GM19025 (cell line): ENCODE results near the gene GPRC5C.
A peak's percentile ranks its signal among the peaks of the same experiment; 100 is the strongest.

Source experiments
- ATAC-seq: cut with Tn5 transposase; IDR thresholded peaks from one replicate; pipeline ENCODE4 v1.9.1; 2021; ENCODE audit warnings: mild to moderate bottlenecking, low read depth, moderate library complexity; ENCODE audit not compliant: unreplicated experiment

Gene GPRC5C

DNA sequence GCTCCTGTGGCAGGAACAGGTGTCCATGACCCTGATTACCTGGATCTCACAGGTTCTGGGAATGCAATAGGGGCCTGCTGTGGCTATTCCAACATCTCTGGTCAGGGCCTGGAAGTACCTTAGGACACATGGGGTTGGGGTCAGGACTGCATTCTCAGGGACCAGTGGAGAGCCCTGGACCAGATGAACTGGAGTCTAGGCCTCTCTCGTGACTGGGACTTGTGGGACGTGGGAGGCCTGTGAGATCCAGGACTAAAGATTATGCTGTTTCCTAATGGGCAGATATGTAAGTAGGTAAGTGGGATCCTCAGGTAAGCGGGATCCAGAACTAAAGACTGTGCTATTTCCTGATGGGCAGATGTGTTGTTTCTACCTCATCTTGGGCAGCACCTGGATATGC is 18.3 kb downstream of the GPRC5C start:
- ATAC-seq: no peak

DNA sequence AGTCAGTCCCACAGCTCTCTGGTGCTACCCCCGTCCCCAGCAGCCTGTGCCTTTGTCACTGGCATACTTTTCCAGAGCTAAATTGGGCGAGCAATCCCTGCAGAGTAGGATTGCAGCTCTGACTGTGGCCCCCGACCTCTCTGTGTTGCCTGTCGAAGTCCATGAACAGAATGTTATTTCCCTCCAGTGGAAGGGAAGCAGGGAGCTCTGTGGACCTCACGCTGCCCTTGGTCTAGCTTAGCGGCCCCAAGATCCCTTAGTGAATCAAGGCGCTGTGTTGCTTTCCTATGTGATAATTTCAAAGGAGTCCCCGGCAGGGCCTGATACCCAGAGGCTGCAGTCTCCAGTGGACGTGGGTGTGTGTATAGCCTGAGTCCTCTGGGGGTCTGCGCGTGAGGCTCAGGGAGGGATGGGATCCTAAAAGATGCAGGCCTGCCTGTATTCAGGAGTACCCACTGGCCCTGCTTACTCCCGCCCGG is 19.1 kb downstream of the GPRC5C start:
- ATAC-seq: no peak

DNA sequence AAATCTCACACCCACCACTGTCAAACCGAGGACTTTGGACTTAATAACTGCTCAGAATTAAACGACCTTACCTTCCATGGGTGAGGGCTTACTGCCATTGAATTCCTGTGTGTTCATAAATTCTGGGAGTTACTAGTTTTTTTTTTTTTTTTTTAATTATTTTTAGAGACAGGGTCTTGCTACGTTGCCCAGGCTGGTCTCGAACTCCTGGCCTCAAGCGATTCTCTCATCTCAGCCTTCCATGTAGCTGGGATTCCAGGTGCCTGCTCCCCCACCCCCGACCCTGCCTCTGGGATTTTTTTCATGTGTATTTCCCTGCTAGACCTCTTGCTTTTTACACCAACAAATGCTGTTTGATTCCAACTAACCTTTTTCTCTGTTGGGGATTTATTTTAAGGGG is 19.7 kb downstream of the GPRC5C start:
- ATAC-seq: no peak

DNA sequence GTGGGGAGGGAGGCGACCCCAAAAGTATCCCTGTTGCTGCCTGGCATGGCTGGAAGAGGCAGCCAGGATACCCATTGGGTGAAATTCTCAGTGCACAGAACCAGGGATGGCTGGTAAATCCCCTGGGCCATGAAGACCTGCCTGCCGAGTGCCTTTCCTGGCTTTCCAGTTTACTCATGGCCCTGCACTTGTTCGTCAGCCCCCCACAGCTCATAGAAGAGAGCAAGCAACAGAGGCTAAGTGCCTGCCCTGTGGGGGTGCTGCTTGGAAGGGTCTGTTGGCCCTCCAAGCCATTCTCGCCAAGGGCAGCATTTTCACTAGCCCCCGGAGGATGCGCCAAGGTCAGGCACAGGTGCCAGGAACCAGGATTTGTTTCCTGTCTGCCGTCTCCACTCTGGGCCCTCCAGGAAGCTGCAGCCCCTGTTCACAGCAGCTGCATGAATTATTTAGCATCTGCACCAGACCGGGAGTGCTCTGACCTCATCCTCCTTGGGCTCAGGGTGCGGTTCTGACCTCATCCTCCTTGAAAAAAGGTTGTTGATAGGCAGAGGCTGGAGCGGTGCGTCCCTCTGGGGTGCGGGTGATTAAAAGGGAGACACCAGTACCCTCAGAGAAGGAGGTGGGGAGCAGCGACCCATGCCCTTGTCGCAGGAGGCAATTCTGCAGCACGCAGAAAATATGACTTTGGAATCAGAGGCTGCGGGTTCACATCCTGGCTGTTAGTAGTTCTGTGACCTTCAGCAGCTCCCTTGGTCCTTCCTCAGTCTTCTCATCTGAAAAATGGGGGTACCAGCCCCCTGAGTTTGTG is 20.3 kb downstream of the GPRC5C start:
- no peak for ATAC-seq

DNA sequence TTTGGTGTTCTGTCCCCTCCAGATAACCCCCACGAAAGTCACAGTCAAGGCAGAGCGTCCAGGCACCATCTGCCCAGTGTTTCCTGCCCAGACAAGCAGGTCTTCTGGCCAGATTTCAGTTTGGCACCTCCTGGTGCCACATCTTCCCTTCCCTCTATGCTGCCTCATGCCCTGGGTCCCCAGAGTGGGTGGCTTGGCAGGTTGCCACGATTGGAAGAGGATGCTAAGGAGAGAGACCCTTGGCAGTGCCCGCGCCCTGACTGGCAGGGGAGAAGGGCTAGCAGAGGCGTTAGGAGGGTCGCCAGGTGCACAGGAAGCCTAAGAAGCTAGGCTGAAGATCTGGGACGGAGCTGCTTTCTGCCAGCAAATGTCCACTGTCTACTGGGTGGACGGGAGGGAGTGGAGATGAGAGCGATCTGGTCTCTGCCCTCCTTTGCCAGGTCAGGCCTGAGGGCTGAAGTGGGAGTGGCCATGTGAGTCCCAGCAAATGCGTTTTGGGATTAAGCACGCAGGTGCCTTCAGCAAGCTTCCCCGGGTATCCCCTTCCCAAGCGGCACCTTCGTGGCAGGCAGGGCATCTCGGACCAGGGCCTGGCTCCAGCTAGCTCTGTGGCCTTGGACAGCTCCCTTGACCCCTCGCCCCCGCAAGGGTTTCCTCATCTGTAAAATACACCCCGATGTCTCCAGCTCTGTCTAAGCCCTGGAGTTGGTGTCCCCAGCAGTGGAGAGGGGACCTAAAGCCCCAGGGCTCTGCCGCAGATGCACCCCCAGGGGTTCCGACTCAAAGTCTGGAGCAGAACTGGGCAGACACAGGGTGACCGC is 21.2 kb downstream of the GPRC5C start:
- no peak for ATAC-seq

DNA sequence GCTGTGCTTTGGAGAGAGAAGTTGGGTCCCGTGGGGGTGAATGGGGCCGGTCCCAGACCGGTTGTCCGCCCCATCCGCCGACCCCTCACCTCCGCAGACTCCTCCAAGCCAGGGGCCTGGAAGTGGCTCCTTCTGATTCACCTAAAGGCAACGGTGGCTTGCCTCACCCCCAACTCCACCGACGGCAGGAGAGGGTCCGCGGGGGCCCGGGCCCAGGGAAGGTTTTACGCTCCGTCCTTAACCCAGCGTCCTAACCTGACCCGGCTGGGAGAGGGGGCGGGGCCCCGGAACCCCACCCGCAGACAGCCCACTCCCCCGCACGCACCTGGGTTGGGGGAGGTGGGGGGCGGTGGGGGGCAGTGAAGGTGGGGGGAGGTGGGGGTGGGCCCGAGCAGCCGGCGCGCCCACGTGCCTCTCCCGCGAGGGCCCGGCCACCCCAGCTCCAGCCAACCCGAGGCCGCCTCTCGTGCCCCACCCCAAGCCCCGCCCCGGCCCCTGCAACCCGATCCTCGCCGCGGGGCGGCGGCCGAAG is 21.8 kb downstream of the GPRC5C start:
- peak; percentile 23 for ATAC-seq

DNA sequence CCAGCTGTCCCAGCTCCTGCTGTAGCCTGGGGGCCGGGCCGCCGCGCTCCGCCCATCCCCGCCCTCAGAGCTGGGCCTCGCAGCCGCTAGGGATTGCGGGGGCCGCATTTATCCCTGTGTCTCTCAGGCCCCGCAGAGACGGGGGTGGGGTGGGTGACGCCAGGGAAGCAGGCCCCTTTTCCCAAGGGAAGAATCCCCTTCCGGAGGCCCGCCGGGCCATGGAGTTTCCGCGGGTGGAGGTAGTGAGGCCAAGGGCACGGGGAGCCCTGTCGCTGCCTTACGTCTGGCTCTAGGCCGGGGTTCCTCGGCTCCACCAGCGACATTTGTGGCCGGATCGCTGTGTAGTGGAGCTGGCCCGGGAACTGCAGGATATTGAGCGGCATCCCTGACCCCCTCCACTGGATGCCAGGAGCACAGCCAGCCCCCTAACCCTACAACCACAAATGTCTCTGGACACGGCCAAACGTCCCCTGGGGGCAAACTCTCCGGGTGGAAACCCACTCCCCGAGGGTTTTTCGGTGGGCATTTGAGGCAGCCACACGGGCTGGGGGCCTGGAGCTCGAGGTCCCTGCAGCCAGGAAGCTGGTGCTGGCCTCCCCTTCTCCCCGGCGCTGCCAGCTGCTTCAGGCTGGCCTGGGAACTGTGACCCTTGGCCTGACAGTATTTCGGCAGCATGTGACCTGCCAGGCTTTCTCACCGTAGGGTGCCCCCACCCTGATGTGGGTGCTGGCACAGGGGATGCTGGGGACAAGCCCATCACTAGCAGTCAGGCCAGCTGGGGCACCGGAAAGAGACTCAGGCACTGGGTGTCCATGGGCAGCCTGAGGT is 22.5 kb downstream of the GPRC5C start:
- peak; percentile 94 for ATAC-seq

DNA sequence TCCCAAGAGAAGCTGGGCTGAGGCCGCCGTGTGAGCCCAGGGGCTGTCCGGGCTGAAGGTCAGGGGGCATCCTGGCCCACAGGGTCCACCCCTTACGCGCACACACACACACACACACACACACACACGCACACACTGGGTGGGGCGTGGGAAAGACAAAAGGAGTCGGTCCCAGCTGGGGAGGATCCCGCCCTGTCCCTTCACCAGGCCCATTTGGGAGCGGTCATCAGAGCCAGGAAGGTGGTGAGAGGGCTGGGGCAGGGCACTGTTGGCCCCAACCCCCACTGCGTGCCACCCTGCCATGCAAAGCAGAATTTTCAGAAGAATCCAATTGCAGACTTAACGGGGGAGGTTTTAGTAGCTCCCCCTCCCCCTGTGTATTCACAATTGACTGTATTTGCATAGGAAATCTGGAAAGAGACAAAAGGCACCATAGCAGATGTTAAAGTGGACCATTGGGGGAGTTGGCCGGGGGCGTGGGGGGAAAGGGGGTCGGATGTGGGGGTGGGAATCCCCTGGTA is 23.2 kb downstream of the GPRC5C start:
- no peak for ATAC-seq

DNA sequence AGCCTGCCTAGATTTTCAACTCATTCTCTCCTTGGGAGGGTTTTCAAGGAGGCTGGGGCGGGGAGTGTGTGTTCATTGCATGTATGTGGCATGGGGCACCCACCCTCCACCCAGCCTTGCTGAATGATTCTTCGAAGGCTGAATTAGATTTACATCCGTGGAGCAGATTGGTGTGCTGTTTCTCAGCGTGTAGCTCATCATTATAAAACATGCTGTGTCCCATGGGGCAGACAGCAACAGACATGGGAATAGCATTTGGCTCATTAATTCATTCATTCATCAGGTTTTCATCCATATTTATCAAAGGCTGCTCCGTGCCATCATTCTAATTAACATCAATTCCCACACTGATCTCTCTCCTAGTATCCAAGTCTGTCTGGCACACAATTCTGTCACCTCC is 23.9 kb downstream of the GPRC5C start:
- no peak for ATAC-seq

DNA sequence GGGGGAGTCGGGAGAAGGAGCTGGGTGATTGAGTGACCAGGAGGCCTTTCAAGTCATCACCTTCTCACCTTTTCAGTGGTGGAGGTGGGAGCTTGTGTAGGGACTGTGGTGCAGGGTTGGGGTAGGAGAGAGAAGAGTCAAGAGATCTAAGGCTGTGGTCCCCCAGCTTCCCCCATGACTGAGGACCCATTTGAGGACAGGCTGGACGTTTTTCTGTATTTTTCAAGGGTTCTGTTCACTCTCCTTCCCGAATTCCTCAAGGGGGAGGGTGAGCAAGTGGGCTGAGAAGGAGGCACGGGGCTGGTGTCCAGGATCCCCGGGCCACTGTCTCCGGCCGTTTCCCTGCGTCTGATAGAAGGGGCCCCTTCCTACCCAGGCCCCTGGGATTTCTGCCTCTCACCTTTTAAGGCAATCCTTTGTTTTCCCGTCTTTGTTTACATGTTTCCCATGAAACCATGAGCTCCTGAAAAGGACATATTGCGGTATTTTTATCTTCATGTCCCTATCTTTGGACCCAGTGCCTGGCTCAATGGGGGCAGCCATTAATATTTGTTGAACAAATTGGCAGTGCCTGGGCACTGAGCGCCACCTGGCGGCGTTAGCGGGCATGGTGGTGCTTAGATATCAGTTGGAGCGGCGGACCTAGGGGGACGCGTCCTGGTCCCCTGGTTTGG is 25.4 kb downstream of the GPRC5C start:
- ATAC-seq: no peak

DNA sequence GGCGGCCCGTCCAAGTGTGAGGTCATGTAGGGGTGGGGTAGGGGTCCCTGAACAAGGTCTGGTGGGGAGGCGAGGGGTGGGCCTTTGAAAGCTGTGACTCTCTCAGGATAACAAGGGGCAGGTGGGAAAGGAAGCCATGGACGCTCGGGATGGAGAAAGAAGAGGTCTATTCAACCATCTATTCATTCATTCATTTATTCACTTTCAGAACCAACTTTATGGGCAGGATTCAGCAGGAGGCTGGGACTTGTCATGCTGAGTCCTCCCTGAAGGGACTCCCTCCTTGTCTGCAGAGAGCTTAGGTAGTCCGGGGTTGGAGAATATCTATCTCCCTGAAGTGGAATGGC is 25.9 kb downstream of the GPRC5C start:
- ATAC-seq: no peak

DNA sequence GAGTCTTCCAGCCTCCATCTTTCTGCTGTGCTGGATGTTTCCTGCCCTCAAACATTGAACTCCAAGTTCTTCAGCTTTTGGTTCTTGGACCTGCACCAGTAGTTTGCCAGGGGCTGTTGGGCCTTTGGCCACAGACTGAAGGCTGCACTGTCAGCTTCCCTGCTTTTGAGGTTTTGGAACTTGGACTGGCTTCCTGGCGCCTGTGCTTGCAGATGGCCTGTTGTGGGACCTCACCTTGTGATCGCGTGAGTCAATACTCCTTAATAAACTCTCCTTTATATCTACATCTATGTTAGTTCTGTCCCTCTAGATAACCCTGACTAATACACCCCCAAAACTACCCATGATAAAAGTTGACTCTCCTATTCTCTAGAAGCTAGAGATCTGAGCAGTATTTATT is 26.9 kb downstream of the GPRC5C start:
- ATAC-seq: no peak

DNA sequence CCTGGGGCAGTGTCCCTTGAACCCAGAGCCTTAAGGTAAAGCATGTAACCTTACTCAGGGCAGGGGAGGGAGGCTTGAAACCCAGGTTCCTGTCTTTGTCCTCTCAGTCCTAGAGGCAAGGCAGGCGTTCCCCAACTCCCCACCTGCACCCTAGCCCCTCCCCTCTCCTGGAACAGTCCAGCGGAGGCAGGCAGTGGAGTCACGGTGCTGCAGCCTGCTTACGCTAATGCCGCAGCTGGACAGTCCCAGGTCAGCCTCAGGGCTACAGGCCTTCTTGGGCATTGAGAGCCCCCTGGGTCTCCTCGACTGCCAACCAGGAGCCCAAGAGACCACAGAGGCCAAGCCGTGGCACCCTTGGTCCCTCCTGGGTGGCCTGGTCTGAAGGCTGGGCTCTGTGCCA is 27.7 kb downstream of the GPRC5C start:
- ATAC-seq: no peak

DNA sequence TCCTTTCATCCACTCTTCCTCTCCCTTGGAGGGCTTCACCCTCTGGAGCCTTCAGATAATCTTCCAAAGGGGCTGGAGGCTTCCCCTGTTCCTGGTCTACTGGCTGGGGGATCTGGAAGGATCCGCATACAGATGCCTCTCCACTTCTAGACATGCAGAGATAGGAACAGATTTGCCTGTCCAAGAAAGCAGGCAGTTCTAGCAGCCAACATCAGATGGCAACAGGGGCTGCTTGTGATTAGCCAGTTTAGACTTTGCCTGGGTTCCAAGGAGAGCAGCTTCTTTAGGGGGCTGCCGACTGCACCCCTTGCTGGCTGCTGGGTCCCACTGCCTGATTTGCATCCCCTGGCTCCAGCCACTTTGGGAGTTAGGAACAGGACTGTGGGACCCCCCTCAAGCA is 28.4 kb downstream of the GPRC5C start:
- ATAC-seq: no peak

DNA sequence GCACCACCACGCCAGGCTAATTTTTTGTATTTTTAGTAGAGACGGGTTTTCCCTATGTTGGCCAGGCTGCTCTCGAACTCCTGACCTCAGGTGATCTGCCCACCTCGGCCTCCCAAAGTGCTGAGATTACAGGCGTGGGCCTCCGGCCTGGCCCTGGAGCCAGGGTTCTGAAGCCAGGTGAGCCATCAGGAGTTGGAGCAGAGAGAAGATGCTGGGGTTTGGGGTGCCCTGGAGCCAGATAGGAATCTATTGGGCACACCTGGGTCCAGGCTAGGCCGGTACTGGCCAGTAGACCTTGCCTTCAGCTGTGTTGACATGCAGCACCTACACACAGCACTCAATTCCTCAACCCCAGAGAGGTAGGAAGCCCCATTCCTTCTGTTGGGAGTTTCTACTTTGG is 29.1 kb downstream of the GPRC5C start:
- ATAC-seq: no peak

DNA sequence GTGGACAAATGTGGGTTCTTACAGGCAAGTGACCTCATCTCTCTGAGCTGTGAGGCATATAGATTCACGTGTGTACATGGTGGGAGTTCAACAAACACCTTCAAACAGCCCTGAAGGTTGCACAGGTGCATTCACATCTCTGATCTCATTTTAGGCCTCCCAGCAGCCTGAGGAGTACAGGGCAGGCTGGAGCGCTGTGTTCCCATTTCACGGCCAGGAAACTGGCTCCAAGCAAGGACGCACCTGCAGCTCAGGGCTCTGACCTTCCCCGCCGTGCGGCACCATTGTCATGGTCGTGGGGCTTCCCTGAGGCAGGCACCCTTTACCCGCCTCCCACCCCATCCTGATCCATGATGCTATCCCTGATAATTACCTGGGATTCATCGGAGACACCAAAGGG is 29.7 kb downstream of the GPRC5C start:
- ATAC-seq: no peak

DNA sequence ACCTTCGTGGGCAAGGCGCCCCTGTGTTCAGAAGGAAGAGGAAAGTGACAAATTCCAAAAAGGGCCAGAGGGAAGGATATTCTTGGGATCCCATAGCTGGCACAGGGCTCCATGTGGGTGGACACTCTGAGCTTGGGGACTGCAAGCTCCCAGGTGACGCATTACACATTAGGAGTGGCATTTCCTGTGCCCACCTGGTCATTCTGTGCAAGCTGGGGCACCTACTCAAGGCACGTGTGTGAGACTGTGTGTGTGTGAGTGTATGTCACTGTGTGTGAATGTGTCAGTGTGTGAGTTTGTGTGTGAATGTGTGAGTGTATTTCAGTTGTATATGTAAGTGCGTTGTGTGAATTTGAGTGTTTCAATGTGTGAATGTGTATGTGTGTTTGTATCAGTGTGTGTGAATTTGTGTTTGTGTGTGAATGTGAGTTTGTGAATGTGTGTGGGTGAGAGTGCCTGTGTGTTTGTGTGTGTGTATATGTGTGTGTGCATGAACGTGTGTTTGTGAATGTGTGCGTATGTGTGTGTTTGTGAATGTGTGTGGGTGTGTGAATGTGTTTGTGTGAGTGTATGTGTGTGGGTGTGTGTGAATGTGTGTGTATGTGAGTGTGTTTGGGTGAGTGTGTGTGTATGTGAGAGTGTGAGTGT is 33.0 kb downstream of the GPRC5C start:
- no peak for ATAC-seq

DNA sequence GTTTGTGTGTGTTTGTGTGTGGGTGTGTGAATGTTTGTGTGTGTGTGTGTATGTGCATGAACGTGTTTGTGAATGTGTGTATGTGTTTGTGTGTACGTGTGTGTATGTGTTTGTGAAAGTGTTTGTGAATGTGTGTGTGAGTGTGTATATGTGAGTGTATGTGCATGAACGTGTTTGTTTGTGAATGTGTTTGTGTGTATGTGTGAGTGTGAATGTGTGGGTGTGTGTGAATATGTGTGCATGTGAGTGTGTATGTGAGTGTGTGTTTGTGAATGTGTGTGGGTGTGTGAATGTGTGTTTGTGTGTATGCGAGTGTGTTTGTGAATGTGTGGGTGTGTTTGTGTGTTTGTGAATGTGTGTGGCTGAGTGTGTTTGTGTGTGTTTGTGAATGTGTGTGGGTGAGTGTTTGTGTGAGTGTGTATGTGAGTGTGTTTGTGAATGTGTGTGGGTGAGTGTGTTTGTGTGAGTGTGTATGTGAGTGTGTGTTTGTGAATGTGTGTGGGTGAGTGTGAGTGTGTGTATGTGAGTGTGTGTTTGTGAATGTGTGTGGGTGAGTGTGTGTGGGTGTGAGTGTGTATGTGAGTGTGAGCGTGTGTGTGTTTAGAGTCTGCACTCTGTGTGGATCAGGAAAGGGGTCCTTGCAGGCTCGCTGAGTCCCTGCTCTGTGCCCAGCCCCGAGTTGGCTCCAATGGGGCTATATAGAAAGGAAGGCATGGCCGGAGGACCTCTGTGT is 33.7 kb downstream of the GPRC5C start:
- ATAC-seq: no peak
